ENCODE data around the gene MRTFA.

- TF ChIP-seq CTCF (IDR thresholded peaks at IDR 0.05; ENCODE audit: low read depth, low read length, missing input control) (no peak), FOXA1 (IDR thresholded peaks at IDR 0.05) (no peak), RAD21 (IDR thresholded peaks at IDR 0.05) (no peak)
Observed at GRCh38 chr22:40400159-40400558, 236.4 kb downstream of the MRTFA start.
